ENCODE measurements around the gene ZNF90. TPM values are rescaled to one million over a fixed set of nuclear protein-coding genes. Genes with fewer than 3 reads are reported as not detected.
"Not testable (repeated sequence)": the region's sequence is repeated elsewhere in the genome, so short reads cannot be mapped to it uniquely, and the experiment has no call there.

Gene ZNF90
- polyA plus RNA-seq, 1 donor (not counting 4 experiments of a cell fraction or from before 2014, with no cell fraction given): 5.8 TPM

DNA sequence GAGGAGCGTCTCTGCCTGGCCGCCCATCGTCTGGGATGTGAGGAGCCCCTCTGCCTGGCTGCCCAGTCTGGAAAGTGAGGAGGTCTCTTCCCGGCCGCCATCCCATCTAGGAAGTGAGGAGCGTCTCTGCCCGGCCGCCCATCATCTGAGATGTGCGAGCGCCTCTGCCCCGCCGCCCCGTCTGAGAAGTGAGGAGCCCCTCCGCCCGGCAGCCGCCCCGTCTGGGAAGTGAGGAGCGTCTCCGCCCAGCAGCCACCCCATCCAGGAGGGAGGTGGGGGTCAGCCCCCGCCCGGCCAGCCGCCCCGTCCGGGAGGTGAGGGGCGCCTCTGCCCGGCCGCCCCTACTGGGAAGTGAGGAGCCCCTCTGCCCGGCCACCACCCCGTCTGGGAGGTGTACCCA lies 59.9 kb downstream of the ZNF90 start:
- H3K9ac ChIP-seq (ENCODE audit: control insufficient read depth, extremely low read depth, insufficient read depth, low read length); H4K20me1 ChIP-seq (ENCODE audit: control insufficient read depth, extremely low read depth, insufficient read depth, low read length); H3K9me3 ChIP-seq (ENCODE audit: control insufficient read depth, low read depth, low read length); H3K4me1 ChIP-seq (ENCODE audit: control insufficient read depth, extremely low read depth, insufficient read depth, low read length); dilution Hi-C loops (cut with MboI; ENCODE audit: extremely low pct_ligation_motif_present, low sequenced_read_pairs); H3K79me2 ChIP-seq (ENCODE audit: control insufficient read depth, insufficient read depth, low read length); H3K27ac ChIP-seq (ENCODE audit: control insufficient read depth, insufficient read depth, low read length); DNase-seq (ENCODE audit: low read depth, low spot score); H3K36me3 ChIP-seq (ENCODE audit: control insufficient read depth in 2 of 2, extremely low read depth in 1 of 2, insufficient read depth in 2 of 2, low read length in 2 of 2); H2AFZ ChIP-seq (ENCODE audit: control insufficient read depth, low read length); H3K4me3 ChIP-seq (ENCODE audit: control insufficient read depth in 2 of 3, extremely low read depth in 1 of 3, insufficient read depth in 2 of 3, low read depth in 1 of 3, low read length in 3 of 3); H3K27me3 ChIP-seq (ENCODE audit: control insufficient read depth, extremely low read depth, insufficient read depth, low read length); H3K4me2 ChIP-seq (ENCODE audit: control insufficient read depth, extremely low read depth, insufficient read depth, low read depth, low read length); FAIRE-seq; H3K9me1 ChIP-seq (ENCODE audit: control insufficient read depth, extremely low read depth, insufficient read depth, low read length): not testable (repeated sequence)

DNA sequence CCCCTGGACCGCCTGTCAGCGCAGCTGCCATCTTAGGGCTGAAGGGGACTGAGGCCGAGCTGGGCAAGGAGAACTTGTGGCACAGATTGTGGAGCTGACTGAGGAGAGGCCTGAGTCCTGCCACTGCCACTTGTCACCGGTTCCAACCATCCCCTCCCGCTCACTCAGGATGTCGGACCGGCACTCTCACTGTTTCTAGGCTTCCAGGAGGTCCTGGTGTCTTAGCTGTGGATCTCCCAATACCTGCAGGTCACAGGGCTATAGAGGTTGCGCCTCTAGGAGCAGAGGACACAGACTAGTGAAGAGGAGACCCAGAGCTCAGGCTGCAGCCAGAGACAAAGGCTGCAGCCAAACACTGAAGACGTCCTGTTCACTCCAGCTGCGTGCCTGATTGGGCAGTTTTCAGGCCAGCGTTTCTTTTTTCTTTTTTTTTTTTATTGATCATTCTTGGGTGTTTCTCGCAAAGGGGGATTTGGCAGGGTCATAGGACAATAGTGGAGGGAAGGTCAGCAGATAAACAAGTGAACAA lies 73.9 kb downstream of the ZNF90 start:
- Histone ChIP-seq H3K4me3 (ENCODE audit: control insufficient read depth in 2 of 3, extremely low read depth in 1 of 3, insufficient read depth in 2 of 3, low read depth in 1 of 3, low read length in 3 of 3) (no peak overlapping the region), H3K4me2 (ENCODE audit: control insufficient read depth, extremely low read depth, insufficient read depth, low read depth, low read length) (no peak overlapping the region), H3K4me1 (ENCODE audit: control insufficient read depth, extremely low read depth, insufficient read depth, low read length) (no peaks in the 10 kb centered on the region), H3K9ac (ENCODE audit: control insufficient read depth, extremely low read depth, insufficient read depth, low read length) (no peak overlapping the region), H3K9me1 (ENCODE audit: control insufficient read depth, extremely low read depth, insufficient read depth, low read length) (no peaks in the 10 kb centered on the region), H3K9me3 (ENCODE audit: control insufficient read depth, low read depth, low read length) (peaks cover 4% of the 10 kb centered on the region), H3K79me2 (ENCODE audit: control insufficient read depth, insufficient read depth, low read length) (no peaks in the 10 kb centered on the region), H3K27ac (ENCODE audit: control insufficient read depth, insufficient read depth, low read length) (no peak overlapping the region), H3K36me3 (ENCODE audit: control insufficient read depth in 2 of 2, extremely low read depth in 1 of 2, insufficient read depth in 2 of 2, low read length in 2 of 2) (no peaks in the 10 kb centered on the region), H3K27me3 (ENCODE audit: control insufficient read depth, extremely low read depth, insufficient read depth, low read length) (no peaks in the 10 kb centered on the region), H2AFZ (ENCODE audit: control insufficient read depth, low read length) (no peak overlapping the region), H4K20me1 (ENCODE audit: control insufficient read depth, extremely low read depth, insufficient read depth, low read length) (no peaks in the 10 kb centered on the region)
- TF ChIP-seq, protein P1, sequence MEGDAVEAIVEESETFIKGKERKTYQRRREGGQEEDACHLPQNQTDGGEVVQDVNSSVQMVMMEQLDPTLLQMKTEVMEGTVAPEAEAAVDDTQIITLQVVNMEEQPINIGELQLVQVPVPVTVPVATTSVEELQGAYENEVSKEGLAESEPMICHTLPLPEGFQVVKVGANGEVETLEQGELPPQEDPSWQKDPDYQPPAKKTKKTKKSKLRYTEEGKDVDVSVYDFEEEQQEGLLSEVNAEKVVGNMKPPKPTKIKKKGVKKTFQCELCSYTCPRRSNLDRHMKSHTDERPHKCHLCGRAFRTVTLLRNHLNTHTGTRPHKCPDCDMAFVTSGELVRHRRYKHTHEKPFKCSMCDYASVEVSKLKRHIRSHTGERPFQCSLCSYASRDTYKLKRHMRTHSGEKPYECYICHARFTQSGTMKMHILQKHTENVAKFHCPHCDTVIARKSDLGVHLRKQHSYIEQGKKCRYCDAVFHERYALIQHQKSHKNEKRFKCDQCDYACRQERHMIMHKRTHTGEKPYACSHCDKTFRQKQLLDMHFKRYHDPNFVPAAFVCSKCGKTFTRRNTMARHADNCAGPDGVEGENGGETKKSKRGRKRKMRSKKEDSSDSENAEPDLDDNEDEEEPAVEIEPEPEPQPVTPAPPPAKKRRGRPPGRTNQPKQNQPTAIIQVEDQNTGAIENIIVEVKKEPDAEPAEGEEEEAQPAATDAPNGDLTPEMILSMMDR (optimal IDR thresholded peaks at IDR 0.05 in 1 of 3, IDR thresholded peaks at IDR 0.05 in 1 of 3, conservative IDR thresholded peaks at IDR 0.05 in 1 of 3; ENCODE audit: extremely low read depth in 1 of 3, insufficient read depth in 2 of 3, low read length in 3 of 3): no peak
- TF ChIP-seq EZH2 (IDR thresholded peaks at IDR 0.05; ENCODE audit: low read length): no peak
- FAIRE-seq (no peak), DNase-seq (ENCODE audit: low read depth, low spot score) (no peak)
- dilution Hi-C loops (cut with MboI; ENCODE audit: extremely low pct_ligation_motif_present, low sequenced_read_pairs): no loop called here

DNA sequence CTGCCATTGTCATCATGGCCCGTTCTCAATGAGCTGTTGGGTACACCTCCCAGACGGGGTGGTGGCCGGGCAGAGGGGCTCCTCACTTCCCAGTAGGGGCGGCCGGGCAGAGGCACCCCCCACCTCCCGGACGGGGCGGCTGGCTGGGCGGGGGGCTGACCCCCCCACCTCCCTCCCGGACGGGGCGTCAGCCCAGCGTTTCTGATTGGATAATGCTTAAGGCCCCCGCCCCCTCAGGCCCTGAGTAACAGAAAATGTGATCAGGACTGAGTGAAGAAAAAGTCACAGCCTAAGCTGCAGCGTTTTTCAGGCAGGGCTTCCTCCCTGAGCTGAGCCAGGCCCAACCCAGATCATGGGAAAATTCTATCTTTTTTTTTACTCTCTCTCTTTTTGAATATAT lies 74.7 kb downstream of the ZNF90 start:
- H3K27ac ChIP-seq (ENCODE audit: control insufficient read depth, insufficient read depth, low read length); FAIRE-seq; H3K4me1 ChIP-seq (ENCODE audit: control insufficient read depth, extremely low read depth, insufficient read depth, low read length); dilution Hi-C loops (cut with MboI; ENCODE audit: extremely low pct_ligation_motif_present, low sequenced_read_pairs); H3K27me3 ChIP-seq (ENCODE audit: control insufficient read depth, extremely low read depth, insufficient read depth, low read length); H3K9me1 ChIP-seq (ENCODE audit: control insufficient read depth, extremely low read depth, insufficient read depth, low read length); H2AFZ ChIP-seq (ENCODE audit: control insufficient read depth, low read length); H3K4me3 ChIP-seq (ENCODE audit: control insufficient read depth in 2 of 3, extremely low read depth in 1 of 3, insufficient read depth in 2 of 3, low read depth in 1 of 3, low read length in 3 of 3); H3K36me3 ChIP-seq (ENCODE audit: control insufficient read depth in 2 of 2, extremely low read depth in 1 of 2, insufficient read depth in 2 of 2, low read length in 2 of 2); DNase-seq (ENCODE audit: low read depth, low spot score); H3K9ac ChIP-seq (ENCODE audit: control insufficient read depth, extremely low read depth, insufficient read depth, low read length); H3K9me3 ChIP-seq (ENCODE audit: control insufficient read depth, low read depth, low read length); H3K4me2 ChIP-seq (ENCODE audit: control insufficient read depth, extremely low read depth, insufficient read depth, low read depth, low read length); H4K20me1 ChIP-seq (ENCODE audit: control insufficient read depth, extremely low read depth, insufficient read depth, low read length); H3K79me2 ChIP-seq (ENCODE audit: control insufficient read depth, insufficient read depth, low read length): not testable (repeated sequence)
